RWPE2 (cell line): Measurements from ENCODE around the gene NGF.

Experiments
- ATAC-seq: fragments of 200-7000 bp; cut with Tn5 transposase; 3 replicates; pipeline ENCODE4 v1.9.1; 2021; ENCODE audit warnings: low read depth
- DNase-seq: peaks from one replicate; pipeline ENCODE4 v3.0.0-alpha.2; 2020; ENCODE audit warnings: low spot score
- H3K27ac ChIP-seq: fragments of 450-650 bp; 2 replicates; pipeline ENCODE4 v1.5.1; 2017; ENCODE audit warnings: mild to moderate bottlenecking; ENCODE audit not compliant: poor library complexity, severe bottlenecking
- H3K27me3 ChIP-seq: fragments of 250-450 bp; sonication (Bioruptor Pico); 2 replicates; pipeline ENCODE4 v1.5.1; 2021; ENCODE audit warnings: mild to moderate bottlenecking, moderate library complexity; ENCODE audit not compliant: insufficient read depth, poor library complexity, severe bottlenecking
- H3K36me3 ChIP-seq: fragments of 250-450 bp; sonication (Bioruptor Pico); 2 replicates; pipeline ENCODE4 v1.5.1; 2020; ENCODE audit warnings: low read depth, mild to moderate bottlenecking, moderate library complexity
- H3K4me1 ChIP-seq: fragments of 250-450 bp; sonication (Bioruptor Pico); 2 replicates; pipeline ENCODE4 v1.5.1; 2021; ENCODE audit warnings: mild to moderate bottlenecking, moderate library complexity; ENCODE audit not compliant: insufficient read depth, poor library complexity, severe bottlenecking
- H3K4me3 ChIP-seq: fragments of 250-450 bp; sonication (Bioruptor Pico); 2 replicates; pipeline ENCODE4 v1.5.1; 2021; ENCODE audit warnings: mild to moderate bottlenecking, moderate library complexity; ENCODE audit not compliant: severe bottlenecking
- H3K9me3 ChIP-seq: fragments of 250-450 bp; sonication (Bioruptor Pico); 2 replicates; pipeline ENCODE4 v1.5.1; 2021; ENCODE audit warnings: mild to moderate bottlenecking, moderate library complexity; ENCODE audit not compliant: severe bottlenecking
- CTCF ChIP-seq: fragments of 450-650 bp; IDR thresholded peaks from one replicate; pipeline ENCODE4 v1.5.1; 2017; ENCODE audit warnings: mild to moderate bottlenecking, moderate library complexity; ENCODE audit not compliant: poor library complexity, severe bottlenecking

The NGF gene

GRCh38 chr1:115283681-115284146 lies 54.3 kb downstream of the NGF start:
- H3K4me1 ChIP-seq = no peaks in the 10 kb centered on the region
- no peaks in the 10 kb centered on the region for H3K27me3 ChIP-seq
- DNase-seq (no peak), ATAC-seq (no peak)
- H3K27ac ChIP-seq = no peak overlapping the region
- H3K36me3 ChIP-seq = no peaks in the 10 kb centered on the region
- no peak for TF ChIP-seq CTCF
- H3K4me3 ChIP-seq = no peak overlapping the region
- no peaks in the 10 kb centered on the region for H3K9me3 ChIP-seq

GRCh38 chr1:115283249-115283648 lies 54.8 kb downstream of the NGF start:
- Histone ChIP-seq H3K4me3 (no peak overlapping the region), H3K27me3 (no peaks in the 10 kb centered on the region), H3K27ac (no peak overlapping the region), H3K36me3 (no peaks in the 10 kb centered on the region), H3K4me1 (no peaks in the 10 kb centered on the region), H3K9me3 (no peaks in the 10 kb centered on the region)
- ATAC-seq (no peak), DNase-seq (no peak)
- TF ChIP-seq CTCF = no peak

GRCh38 chr1:115282807-115283208 lies 55.2 kb downstream of the NGF start:
- no peak for TF ChIP-seq CTCF
- no peaks in the 10 kb centered on the region for H3K9me3 ChIP-seq
- no peaks in the 10 kb centered on the region for H3K4me1 ChIP-seq
- ATAC-seq (no peak), DNase-seq (no peak)
- no peaks in the 10 kb centered on the region for H3K36me3 ChIP-seq
- H3K27me3 ChIP-seq = no peaks in the 10 kb centered on the region
- no peak overlapping the region for H3K27ac ChIP-seq
- no peak overlapping the region for H3K4me3 ChIP-seq

- Histone ChIP-seq H3K27ac (no peak overlapping the region), H3K4me1 (no peaks in the 10 kb centered on the region), H3K27me3 (no peaks in the 10 kb centered on the region), H3K9me3 (peaks cover 4% of the 10 kb centered on the region), H3K4me3 (no peak overlapping the region), H3K36me3 (no peaks in the 10 kb centered on the region)
- DNase-seq (no peak), ATAC-seq (no peak)
- no peak for TF ChIP-seq CTCF
Measured at GRCh38 chr1:115281143-115281542, 56.9 kb downstream of the NGF start.

- DNase-seq (no peak), ATAC-seq (no peak)
- Histone ChIP-seq H3K9me3 (peaks cover 4% of the 10 kb centered on the region), H3K27me3 (no peaks in the 10 kb centered on the region), H3K36me3 (no peaks in the 10 kb centered on the region), H3K4me3 (no peak overlapping the region), H3K27ac (no peak overlapping the region), H3K4me1 (no peaks in the 10 kb centered on the region)
- TF ChIP-seq CTCF = no peak
Measured at GRCh38 chr1:115280064-115280463, 58.0 kb downstream of the NGF start.
